Activated CD4-positive, alpha-beta memory T cell treated with anti-CD3 and anti-CD28 coated beads, Interleukin-2, amount 10 ng/mL, durations not matched to agents 7 days and 5 days (primary cell): ENCODE data around the gene DNAH2. TPM values are rescaled to one million over a fixed set of nuclear protein-coding genes. Genes with fewer than 3 reads are reported as not detected.

ENCODE experiments used
- CTCF ChIA-PET: fragments of 350-600 bp; sonication (Branson Sonifier 250); formaldehyde crosslinking; loops from one replicate; lab custom pipeline; 2021; ENCODE audit warnings: antibody characterized with exemption, inconsistent platforms; lab: Charles Lee
- POLR2A ChIA-PET: fragments of 350-600 bp; sonication (Branson Sonifier 250); formaldehyde crosslinking; loops from one replicate; lab custom pipeline; 2021; ENCODE audit warnings: antibody characterized with exemption; lab: Charles Lee
- DNase-seq: peaks from one replicate; pipeline ENCODE4 v3.0.0-alpha.2; 2020
- H3K27ac Mint-ChIP-seq: one replicate; pipeline ENCODE4 v1.8.0; 2021; ENCODE audit warnings: mild to moderate bottlenecking, mixed read lengths
- H3K27me3 Mint-ChIP-seq: one replicate; pipeline ENCODE4 v1.8.0; 2021; ENCODE audit warnings: mixed read lengths
- H3K36me3 Mint-ChIP-seq: one replicate; pipeline ENCODE4 v1.8.0; 2021; ENCODE audit warnings: low read depth, mixed read lengths
- H3K4me1 Mint-ChIP-seq: one replicate; pipeline ENCODE4 v1.8.0; 2021; ENCODE audit warnings: mixed read lengths
- H3K4me3 Mint-ChIP-seq: one replicate; pipeline ENCODE4 v1.8.0; 2021; ENCODE audit warnings: mild to moderate bottlenecking, mixed read lengths
- H3K9me3 Mint-ChIP-seq: one replicate; pipeline ENCODE4 v1.8.0; 2021; ENCODE audit warnings: mixed read lengths
- total RNA-seq, 2 experiments: library from RNA; stranded (reverse); gene quantifications; one replicate each; pipeline ENCODE4 v1.2.3, GENCODE V29; 2021

Gene DNAH2
- total RNA-seq, 2 experiments from 2014 or later = not detected

DNA sequence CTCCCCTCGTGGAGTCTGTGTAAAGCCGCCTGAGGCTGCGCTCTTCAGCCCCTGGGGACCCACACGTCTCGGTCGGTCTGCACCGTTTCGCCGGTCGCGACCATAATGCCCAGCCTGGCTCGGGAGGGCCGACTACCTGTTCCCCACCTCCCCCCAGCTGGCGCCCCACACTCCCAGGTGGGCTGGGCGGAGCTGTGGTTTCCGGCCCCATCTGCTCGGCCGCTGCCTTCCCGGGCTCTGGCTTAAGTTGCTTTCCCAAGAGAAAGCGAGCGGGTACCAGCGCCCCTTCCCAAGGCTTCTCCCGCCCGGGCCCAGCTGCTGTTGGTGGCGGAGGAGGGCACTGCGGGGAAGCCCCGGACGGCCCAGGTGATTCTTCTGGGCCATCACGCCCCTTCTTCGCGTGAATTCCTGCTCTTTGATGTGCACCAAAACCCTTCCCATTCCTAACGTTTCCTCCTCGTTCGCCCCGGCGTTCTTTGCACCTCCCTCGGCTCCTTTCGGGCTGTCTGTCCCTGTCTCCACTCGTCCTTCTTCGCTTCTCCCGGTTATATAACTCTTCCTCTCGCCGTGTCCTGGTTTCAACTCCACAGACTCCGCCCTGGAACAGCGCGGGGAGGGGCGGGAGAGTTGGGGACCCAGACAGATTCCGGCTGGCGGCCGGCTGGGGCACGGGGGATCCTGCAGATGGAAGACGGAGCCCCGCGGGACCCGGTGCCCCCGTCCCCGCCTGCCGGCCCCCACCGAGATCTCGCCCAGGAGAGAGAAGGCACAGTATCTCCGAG is 118.5 kb downstream of the DNAH2 start:
- CTCF ChIA-PET = interaction anchor here (0.9 to 4.4 kb wide), 19 partner anchors 9 to 225 kb away, joined by 3 to 34 read pairs (median 5); partner anchors contain the start of genes KCNAB3, NAA38, RNF227 and TP53
- POLR2A ChIA-PET = interaction anchor here (1.0 to 6.4 kb wide), 11 partner anchors 7 to 154 kb away, joined by 3 to 30 read pairs (median 7); partner anchors contain the start of genes CNTROB, CYB5D1, NAA38 and RNF227
- H3K4me1 Mint-ChIP-seq = peaks cover 60% of the 10 kb centered on the region
- peak overlapping the region; percentile 59 for H3K27ac Mint-ChIP-seq
- peaks cover 14% of the 10 kb centered on the region for H3K27me3 Mint-ChIP-seq
- H3K9me3 Mint-ChIP-seq = no peaks in the 10 kb centered on the region
- peak overlapping the region; percentile 95 for H3K4me3 Mint-ChIP-seq
- peaks cover 4% of the 10 kb centered on the region for H3K36me3 Mint-ChIP-seq
- DNase-seq = peak; percentile 32

DNA sequence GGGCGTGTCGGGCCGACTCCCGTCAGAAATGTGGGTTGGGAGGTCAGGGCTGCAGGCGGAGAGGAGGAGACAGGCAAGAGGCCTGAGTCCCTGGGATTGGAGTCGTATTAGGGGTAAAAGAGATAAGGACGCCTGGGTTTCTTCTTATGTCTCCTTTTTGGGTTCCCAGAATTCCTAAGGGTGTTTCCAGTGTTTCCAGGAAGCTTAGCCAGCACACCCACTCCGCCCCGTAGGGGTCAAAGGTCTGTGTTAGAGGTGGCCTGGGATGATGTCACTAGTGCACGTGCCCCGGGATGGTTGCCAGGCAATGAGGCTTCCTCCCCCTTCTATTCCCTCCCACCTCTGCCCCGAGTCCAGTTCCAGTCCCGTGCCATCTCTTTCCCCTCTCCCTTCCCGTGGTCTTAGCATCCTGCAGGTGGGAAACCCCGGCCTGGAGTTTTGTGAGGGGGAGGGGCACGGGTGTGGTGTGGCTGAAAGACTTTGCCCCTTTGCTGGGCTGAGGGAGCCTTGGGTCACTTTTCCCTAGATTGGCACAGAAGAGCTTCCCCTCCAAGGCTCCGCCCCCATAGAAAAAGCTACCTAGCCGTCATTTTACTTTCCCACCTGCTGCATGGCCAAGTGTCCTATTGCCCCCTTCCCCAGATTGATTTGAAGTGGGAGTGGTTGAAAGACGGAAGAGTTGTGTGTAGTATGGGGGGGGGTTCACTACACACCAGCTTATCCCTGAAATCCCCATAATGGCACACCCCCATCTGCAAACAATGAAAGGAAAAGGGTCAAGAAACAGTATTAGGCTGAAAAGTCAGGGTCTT is 119.3 kb downstream of the DNAH2 start:
- Mint-ChIP-seq H3K4me3 (peak overlapping the region; percentile 95), H3K27me3 (peaks cover 9% of the 10 kb centered on the region), H3K9me3 (no peaks in the 10 kb centered on the region), H3K36me3 (peaks cover 8% of the 10 kb centered on the region), H3K27ac (peak overlapping the region; percentile 59), H3K4me1 (peaks cover 65% of the 10 kb centered on the region)
- POLR2A ChIA-PET = interaction anchor here (0.8 to 6.4 kb wide), 6 partner anchors 8 to 150 kb away, joined by 3 to 30 read pairs (median 6); partner anchors contain the start of gene TP53
- CTCF ChIA-PET = interaction anchor here (0.9 to 3.4 kb wide), 5 partner anchors 14 to 153 kb away, joined by 3 to 24 read pairs (median 3); partner anchors contain the start of gene NAA38
- peak; percentile 56 for DNase-seq

DNA sequence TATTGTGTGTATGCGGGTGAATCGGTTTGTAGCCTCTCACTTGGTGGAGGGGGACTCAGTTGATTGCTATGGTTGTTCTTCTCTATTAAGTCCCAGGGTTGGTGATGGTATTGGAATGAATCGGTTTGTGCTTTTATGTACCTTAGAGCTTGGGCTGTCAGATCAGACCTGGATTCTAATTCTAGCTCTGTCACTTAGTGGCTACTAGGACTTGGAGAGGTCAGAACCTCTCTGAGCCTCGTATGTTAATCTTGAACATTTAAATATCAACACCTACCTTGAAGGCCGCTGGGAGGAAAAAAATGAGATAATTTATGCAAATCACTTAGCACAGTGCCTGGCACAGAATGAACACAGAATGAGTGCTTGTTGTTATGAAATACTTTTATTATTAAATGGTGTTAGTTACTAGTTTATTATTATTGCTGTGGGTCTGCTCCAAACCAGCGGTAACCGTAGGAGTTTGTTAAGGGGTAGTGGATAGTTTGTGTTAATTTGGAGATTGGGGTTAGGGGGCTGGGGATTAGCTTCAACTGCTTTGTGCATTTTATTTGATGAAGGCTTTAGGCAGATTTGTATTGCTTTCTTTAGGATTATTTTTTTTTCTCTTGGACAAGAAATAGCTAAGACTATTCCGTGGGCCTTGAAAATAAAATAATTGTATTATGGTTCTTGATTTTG is 120.0 kb downstream of the DNAH2 start:
- Mint-ChIP-seq H3K4me3 (peak overlapping the region; percentile 95), H3K27me3 (peaks cover 8% of the 10 kb centered on the region), H3K27ac (peak overlapping the region; percentile 22), H3K9me3 (no peaks in the 10 kb centered on the region), H3K4me1 (peaks cover 65% of the 10 kb centered on the region), H3K36me3 (peaks cover 8% of the 10 kb centered on the region)
- CTCF ChIA-PET = interaction anchor here (0.9 to 1.3 kb wide), 4 partner anchors 14 to 153 kb away, joined by 3 to 6 read pairs (median 3); no protein-coding TSS in a partner anchor
- POLR2A ChIA-PET = interaction anchor here (0.5 to 6.4 kb wide), 6 partner anchors 11 to 336 kb away, joined by 3 to 30 read pairs (median 3); no protein-coding TSS in a partner anchor
- no peak for DNase-seq

DNA sequence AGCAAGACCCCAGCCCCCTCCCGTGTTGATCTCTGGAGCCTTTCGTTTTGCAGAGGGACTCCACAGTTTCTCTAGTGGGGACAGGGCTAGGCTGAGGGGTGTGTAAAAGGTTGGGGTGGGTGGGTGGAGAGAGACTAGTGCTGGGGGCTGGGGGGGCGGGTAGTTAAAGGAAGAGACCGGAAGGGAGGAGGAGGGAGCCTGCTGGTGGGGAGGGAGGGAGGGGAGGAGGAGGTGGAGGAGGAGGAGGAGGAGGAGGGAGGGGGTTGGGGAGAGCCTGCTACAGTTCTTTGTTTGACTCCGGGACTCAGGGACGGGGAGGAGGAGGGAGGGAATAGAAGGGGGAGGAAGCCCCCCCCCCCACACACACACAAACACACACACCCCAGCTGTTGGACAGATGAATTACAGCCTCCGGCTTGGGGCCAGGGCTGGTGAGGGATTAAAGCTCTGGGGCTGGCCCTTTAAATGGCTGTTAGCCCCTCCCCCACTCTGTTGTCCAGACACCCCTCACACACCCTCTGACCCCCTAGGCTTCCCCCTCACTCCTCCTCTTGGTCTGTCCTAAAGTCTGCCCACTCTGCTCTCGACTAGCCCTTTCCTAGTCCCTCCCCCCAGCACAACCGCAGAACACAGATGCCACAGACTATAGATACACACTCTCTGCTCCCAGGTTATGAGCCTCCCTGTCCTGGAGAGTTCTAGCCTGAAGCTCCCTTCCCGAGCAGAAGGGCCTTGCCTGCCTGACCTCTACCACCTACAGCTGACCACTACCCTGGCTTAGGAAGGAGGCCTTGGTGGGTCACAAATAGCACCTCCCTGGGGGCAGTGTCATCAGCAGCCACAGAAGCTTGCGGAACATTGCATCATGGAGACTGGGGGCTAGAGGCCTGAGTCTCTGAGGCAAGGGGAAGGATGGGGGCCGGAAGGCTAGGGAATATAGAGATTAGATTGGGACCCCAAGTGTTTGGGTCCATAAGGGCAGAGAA is 120.8 kb downstream of the DNAH2 start:
- H3K27ac Mint-ChIP-seq = peak overlapping the region; percentile 45
- peaks cover 12% of the 10 kb centered on the region for H3K36me3 Mint-ChIP-seq
- no peak for DNase-seq
- peak overlapping the region; percentile 95 for H3K4me3 Mint-ChIP-seq
- no peaks in the 10 kb centered on the region for H3K9me3 Mint-ChIP-seq
- POLR2A ChIA-PET = interaction anchor here (0.5 to 6.4 kb wide), 4 partner anchors 10 to 335 kb away, joined by 3 to 30 read pairs (median 4); no protein-coding TSS in a partner anchor
- H3K27me3 Mint-ChIP-seq = peaks cover 4% of the 10 kb centered on the region
- H3K4me1 Mint-ChIP-seq = peaks cover 63% of the 10 kb centered on the region
- CTCF ChIA-PET = interaction anchor here (0.8 to 0.9 kb wide), 2 partner anchors 13 to 19 kb away, joined by 3 read pairs; partner anchors contain the start of gene NAA38

DNA sequence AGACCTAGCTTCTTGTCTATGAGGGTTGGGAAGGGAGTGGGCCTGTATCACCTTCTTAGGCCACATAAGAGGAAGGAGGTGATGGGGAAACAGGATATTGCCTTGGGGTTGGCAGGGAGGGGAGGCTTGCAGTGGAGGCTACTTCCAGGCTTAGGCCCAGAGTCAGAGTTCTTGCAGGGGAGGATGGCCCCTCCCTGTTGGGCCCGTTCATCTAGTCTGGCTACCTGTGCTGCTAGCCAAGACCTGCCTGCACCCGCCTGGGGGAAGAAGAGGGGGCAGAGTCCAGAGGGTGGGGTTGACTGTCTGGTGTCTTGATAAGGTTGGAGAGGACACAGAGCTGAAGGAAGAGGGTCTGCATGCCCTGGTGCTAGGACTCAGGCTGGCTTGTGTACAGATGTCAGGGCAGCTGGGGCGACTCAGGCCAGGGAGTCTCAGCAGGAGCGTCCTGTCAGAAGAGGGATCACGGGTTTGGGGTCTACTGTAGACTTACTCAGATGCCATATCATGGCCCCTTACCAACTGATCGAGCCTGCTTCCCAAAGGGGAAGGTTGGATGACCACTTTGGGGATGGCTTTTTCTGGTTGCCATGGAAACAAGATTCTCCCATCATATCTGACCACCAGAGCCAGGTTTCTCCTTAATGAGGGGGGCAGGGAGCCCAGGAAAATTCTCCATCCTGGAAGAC is 121.8 kb downstream of the DNAH2 start:
- H3K36me3 Mint-ChIP-seq = peaks cover 15% of the 10 kb centered on the region
- H3K27me3 Mint-ChIP-seq = no peaks in the 10 kb centered on the region
- no peaks in the 10 kb centered on the region for H3K9me3 Mint-ChIP-seq
- H3K4me1 Mint-ChIP-seq = peaks cover 56% of the 10 kb centered on the region
- ChIA-PET CTCF (interaction anchor here (0.8 to 0.9 kb wide), 2 partner anchors 14 to 18 kb away, joined by 3 read pairs; partner anchors contain the start of gene NAA38), POLR2A (interaction anchor here (6.4 kb wide), 1 partner anchor 11 kb away, joined by 30 read pairs; no protein-coding TSS in a partner anchor)
- no peak for DNase-seq
- H3K27ac Mint-ChIP-seq = no peak overlapping the region
- H3K4me3 Mint-ChIP-seq = no peak overlapping the region

DNA sequence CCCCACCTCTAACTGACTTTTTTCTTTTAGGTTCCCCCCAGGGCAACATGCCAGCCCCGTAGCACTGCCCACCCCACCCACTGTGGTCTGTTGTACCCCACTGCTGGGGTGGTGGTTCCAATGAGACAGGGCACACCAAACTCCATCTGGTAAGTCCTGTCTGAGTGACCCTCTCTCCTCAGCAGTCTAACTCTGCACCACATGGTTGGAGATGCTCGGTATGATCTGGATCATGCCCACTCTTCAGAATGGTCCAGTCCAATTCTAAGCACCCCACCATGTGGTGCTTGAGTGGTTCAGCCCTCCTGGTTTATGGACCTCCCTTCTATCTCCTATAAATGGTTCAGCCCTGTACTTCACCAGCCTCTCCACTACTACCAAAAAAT is 122.3 kb downstream of the DNAH2 start:
- CTCF ChIA-PET = interaction anchor here (3.2 to 4.2 kb wide), 2 partner anchors 11 to 17 kb away, joined by 14 to 18 read pairs; partner anchors contain the start of gene NAA38

DNA sequence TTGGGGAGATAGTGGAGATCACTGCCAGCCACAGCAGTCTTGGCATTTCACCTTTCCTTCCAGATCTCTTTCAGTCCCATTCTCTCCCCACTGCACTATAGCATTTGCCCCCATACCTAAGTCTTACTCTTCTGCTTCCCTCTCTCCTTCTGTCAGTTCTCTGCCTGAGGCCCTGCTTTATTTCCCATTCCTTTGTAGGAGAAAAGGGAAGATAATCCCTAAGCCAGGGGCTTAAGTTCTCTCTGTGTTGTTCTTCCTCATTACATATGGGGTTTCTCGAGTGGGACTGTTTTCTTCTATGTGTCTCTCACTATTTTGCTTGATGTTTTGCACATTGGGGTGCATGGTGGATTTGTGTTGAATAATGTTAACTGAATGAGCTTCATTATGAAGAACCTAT is 122.9 kb downstream of the DNAH2 start:
- CTCF ChIA-PET = interaction anchor here (0.8 to 4.2 kb wide), 3 partner anchors 10 to 153 kb away, joined by 3 to 18 read pairs (median 14); partner anchors contain the start of genes NAA38 and TP53
- no peak for DNase-seq
- H3K27ac Mint-ChIP-seq = no peak overlapping the region
- H3K27me3 Mint-ChIP-seq = no peaks in the 10 kb centered on the region
- no peaks in the 10 kb centered on the region for H3K9me3 Mint-ChIP-seq
- POLR2A ChIA-PET = interaction anchor here (1.2 to 3.6 kb wide), 3 partner anchors 11 to 16 kb away, joined by 3 to 24 read pairs (median 6); partner anchors contain the start of genes CYB5D1 and NAA38
- peaks cover 15% of the 10 kb centered on the region for H3K36me3 Mint-ChIP-seq
- peaks cover 60% of the 10 kb centered on the region for H3K4me1 Mint-ChIP-seq
- H3K4me3 Mint-ChIP-seq = peak overlapping the region; percentile 97

More for the DNA sequence above, 122.3 kb downstream of the DNAH2 start:
- peaks cover 15% of the 10 kb centered on the region for H3K36me3 Mint-ChIP-seq
- POLR2A ChIA-PET = no interaction called here
- H3K9me3 Mint-ChIP-seq = no peaks in the 10 kb centered on the region
- DNase-seq = no peak
- peaks cover 57% of the 10 kb centered on the region for H3K4me1 Mint-ChIP-seq
- H3K27me3 Mint-ChIP-seq = no peaks in the 10 kb centered on the region
- H3K4me3 Mint-ChIP-seq = no peak overlapping the region
- H3K27ac Mint-ChIP-seq = no peak overlapping the region

DNA sequence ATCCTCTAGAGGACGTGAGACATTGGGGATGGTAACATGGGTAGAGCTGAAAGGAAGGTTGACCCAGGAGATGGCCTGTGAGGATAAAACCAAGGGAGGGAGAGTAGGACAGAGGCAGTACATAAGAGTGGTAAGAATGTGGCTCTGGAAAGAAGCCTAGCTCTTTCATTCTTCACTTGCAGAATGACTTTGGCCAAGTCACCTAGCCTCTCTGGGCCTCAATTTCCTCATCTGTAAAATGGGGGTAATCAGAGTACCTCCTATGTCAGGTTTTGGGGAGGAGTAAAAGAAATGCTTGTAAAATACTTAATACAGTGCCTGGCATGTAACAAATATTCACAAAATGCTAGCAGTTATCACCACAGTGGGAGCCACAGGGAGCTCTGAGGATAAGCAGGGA is 123.3 kb downstream of the DNAH2 start:
- Mint-ChIP-seq H3K27ac (peak overlapping the region; percentile 86), H3K27me3 (no peaks in the 10 kb centered on the region), H3K4me1 (peaks cover 63% of the 10 kb centered on the region), H3K9me3 (no peaks in the 10 kb centered on the region), H3K36me3 (peaks cover 15% of the 10 kb centered on the region), H3K4me3 (peak overlapping the region; percentile 97)
- CTCF ChIA-PET = interaction anchor here (0.6 to 4.2 kb wide), 5 partner anchors 10 to 154 kb away, joined by 3 to 18 read pairs (median 4); partner anchors contain the start of genes NAA38 and TP53
- DNase-seq = no peak
- POLR2A ChIA-PET = interaction anchor here (1.2 to 3.6 kb wide), 3 partner anchors 10 to 16 kb away, joined by 3 to 24 read pairs (median 6); partner anchors contain the start of genes CYB5D1 and NAA38

DNA sequence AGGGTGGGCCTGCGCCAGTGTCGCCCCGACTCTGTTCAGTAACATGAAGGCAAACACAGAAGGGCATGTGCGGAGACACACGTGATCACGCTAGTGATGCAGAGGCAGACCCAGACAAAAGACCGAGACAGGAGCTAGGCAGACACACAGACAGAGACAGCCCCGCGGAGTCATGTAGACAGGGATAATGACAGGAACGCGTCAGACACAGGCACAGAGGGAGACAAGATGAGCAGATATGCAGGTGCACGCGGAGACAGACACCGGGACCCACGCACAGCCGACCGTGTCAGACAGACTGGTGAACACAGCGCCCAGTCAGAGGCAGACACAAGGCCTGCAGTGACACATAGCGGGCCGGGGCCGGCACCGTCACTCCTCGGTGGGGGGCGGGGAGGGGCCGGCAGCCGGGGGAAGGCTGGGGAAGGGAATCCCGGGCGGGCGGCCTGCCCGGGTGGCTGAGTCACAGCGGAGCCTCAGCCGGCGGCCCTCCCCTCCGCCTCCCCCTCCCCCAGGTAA is 123.9 kb downstream of the DNAH2 start:
- POLR2A ChIA-PET = interaction anchor here (1.0 to 5.2 kb wide), 6 partner anchors 10 to 512 kb away, joined by 3 to 38 read pairs (median 4); partner anchors contain the start of genes CYB5D1, NAA38, NEURL4 and TP53

DNA sequence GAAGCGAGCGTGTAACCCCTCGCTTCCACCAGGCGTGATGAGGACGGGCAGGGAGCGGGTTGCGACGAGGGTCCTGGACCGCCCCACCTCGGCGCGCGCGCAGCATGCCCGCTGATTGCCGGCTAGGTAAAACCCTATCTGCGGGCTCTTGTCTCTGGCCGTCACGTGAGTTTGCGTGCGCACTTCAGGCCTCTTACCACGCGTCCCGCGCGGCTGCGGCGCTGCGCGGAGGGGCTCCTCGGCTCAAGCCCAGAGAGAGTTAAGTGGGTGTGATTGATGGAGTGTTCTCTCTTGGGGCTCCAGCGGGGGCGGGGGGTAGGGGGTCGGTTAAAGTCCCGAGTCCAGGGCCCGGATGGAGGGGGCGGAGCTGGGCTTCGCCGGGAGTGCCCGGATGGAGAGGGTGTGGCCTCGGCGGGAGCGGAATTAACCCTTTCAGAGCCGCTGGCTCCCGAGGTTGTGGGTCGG is 124.4 kb downstream of the DNAH2 start:
- H3K27ac Mint-ChIP-seq = peak overlapping the region; percentile 97
- POLR2A ChIA-PET = interaction anchor here (1.0 to 5.2 kb wide), 8 partner anchors 9 to 512 kb away, joined by 3 to 38 read pairs (median 4); partner anchors contain the start of genes CYB5D1, NAA38, NEURL4 and TP53

More for the DNA sequence above, 123.9 kb downstream of the DNAH2 start:
- CTCF ChIA-PET = interaction anchor here (0.6 to 4.2 kb wide), 5 partner anchors 9 to 278 kb away, joined by 3 to 18 read pairs (median 4); partner anchors contain the start of gene NAA38
- no peaks in the 10 kb centered on the region for H3K27me3 Mint-ChIP-seq
- peak overlapping the region; percentile 97 for H3K4me3 Mint-ChIP-seq
- peaks cover 57% of the 10 kb centered on the region for H3K4me1 Mint-ChIP-seq
- DNase-seq = peak; percentile 80
- no peaks in the 10 kb centered on the region for H3K9me3 Mint-ChIP-seq
- peaks cover 15% of the 10 kb centered on the region for H3K36me3 Mint-ChIP-seq
- peak overlapping the region; percentile 86 for H3K27ac Mint-ChIP-seq

More for the DNA sequence above, 124.4 kb downstream of the DNAH2 start:
- CTCF ChIA-PET = interaction anchor here (1.0 to 4.2 kb wide), 4 partner anchors 9 to 277 kb away, joined by 4 to 18 read pairs (median 9); partner anchors contain the start of gene NAA38
- peak; percentile 85 for DNase-seq
- Mint-ChIP-seq H3K9me3 (no peaks in the 10 kb centered on the region), H3K36me3 (peaks cover 15% of the 10 kb centered on the region), H3K27me3 (no peaks in the 10 kb centered on the region), H3K4me3 (peak overlapping the region; percentile 97), H3K4me1 (peaks cover 54% of the 10 kb centered on the region)
